ENCODE measurements around the gene MRPS12. TPM values are rescaled to one million over a fixed set of nuclear protein-coding genes. Genes with fewer than 3 reads are reported as not detected.

The MRPS12 gene
- polyA plus RNA-seq, 2 of the 4 experiments (the other 2 are of a cell fraction) = 92.8 to 217 TPM

DNA sequence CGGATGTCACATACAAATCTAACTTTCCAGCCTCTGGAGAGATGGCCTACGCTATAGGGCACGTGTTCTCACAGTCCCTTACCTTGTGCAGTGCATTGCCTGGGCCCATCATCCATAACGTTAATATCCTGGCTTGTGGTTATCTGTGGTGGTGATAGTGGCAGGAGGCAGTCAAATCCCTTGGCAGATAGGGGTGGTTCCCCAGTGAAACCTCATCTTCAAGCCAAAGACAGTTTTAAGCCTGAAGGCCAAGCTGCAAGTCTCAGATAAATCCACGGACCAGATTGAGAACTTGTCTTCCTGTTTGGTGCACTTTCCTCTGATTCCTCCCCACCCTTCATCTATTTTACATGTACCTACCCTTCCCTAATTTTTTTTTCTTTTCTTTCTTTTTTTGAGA lies 49.1 kb downstream of the MRPS12 start:
- no peak for TF ChIP-seq HDAC2 (IDR thresholded peaks at IDR 0.05)
- TF ChIP-seq, protein P1, sequence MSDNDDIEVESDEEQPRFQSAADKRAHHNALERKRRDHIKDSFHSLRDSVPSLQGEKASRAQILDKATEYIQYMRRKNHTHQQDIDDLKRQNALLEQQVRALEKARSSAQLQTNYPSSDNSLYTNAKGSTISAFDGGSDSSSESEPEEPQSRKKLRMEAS (IDR thresholded peaks at IDR 0.05) = no peak
- TF ChIP-seq, protein P2, sequence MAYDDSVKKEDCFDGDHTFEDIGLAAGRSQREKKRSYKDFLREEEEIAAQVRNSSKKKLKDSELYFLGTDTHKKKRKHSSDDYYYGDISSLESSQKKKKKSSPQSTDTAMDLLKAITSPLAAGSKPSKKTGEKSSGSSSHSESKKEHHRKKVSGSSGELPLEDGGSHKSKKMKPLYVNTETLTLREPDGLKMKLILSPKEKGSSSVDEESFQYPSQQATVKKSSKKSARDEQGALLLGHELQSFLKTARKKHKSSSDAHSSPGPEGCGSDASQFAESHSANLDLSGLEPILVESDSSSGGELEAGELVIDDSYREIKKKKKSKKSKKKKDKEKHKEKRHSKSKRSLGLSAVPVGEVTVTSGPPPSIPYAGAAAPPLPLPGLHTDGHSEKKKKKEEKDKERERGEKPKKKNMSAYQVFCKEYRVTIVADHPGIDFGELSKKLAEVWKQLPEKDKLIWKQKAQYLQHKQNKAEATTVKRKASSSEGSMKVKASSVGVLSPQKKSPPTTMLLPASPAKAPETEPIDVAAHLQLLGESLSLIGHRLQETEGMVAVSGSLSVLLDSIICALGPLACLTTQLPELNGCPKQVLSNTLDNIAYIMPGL (CRISPR knock-in tag; IDR thresholded peaks at IDR 0.05; ENCODE audit: borderline replicate concordance) = no peak
- TF ChIP-seq, protein P3, sequence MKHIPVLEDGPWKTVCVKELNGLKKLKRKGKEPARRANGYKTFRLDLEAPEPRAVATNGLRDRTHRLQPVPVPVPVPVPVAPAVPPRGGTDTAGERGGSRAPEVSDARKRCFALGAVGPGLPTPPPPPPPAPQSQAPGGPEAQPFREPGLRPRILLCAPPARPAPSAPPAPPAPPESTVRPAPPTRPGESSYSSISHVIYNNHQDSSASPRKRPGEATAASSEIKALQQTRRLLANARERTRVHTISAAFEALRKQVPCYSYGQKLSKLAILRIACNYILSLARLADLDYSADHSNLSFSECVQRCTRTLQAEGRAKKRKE (CRISPR knock-in tag; IDR thresholded peaks at IDR 0.05; ENCODE audit: low read depth) = no peak
- TF ChIP-seq KDM1A (IDR thresholded peaks at IDR 0.05; ENCODE audit: low read depth) = no peak
- TF ChIP-seq RARB (CRISPR knock-in tag; IDR thresholded peaks at IDR 0.05) = no peak
- TF ChIP-seq, protein P4, sequence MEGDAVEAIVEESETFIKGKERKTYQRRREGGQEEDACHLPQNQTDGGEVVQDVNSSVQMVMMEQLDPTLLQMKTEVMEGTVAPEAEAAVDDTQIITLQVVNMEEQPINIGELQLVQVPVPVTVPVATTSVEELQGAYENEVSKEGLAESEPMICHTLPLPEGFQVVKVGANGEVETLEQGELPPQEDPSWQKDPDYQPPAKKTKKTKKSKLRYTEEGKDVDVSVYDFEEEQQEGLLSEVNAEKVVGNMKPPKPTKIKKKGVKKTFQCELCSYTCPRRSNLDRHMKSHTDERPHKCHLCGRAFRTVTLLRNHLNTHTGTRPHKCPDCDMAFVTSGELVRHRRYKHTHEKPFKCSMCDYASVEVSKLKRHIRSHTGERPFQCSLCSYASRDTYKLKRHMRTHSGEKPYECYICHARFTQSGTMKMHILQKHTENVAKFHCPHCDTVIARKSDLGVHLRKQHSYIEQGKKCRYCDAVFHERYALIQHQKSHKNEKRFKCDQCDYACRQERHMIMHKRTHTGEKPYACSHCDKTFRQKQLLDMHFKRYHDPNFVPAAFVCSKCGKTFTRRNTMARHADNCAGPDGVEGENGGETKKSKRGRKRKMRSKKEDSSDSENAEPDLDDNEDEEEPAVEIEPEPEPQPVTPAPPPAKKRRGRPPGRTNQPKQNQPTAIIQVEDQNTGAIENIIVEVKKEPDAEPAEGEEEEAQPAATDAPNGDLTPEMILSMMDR (IDR thresholded peaks at IDR 0.05) = no peak
- TF ChIP-seq ZSCAN20 (CRISPR knock-in tag; IDR thresholded peaks at IDR 0.05) = no peak
- TF ChIP-seq ZFP36 (IDR thresholded peaks at IDR 0.05; ENCODE audit: borderline replicate concordance, partially characterized antibody) = no peak
- no peak for TF ChIP-seq NR3C1 (IDR thresholded peaks at IDR 0.05)
- no peak for TF ChIP-seq FOXS1 (CRISPR knock-in tag; IDR thresholded peaks at IDR 0.05)
- H3K4me1 ChIP-seq = peaks cover 22% of the 10 kb centered on the region
- CTCF ChIA-PET = interaction anchor here (1.5 to 12.4 kb wide), 8 partner anchors 11 to 348 kb away, joined by 3 to 344 read pairs (median 26); partner anchors contain the start of gene FBXO27
- ATAC-seq (no peak), DNase-seq (ENCODE audit: low read depth in 1 of 2, low spot score in 1 of 2) (no peak), FAIRE-seq (no peak)
- 66% methylated on average over 5 of the region's 5 CpGs for WGBS (ENCODE audit: missing lambda C conversion rate)
- H3K27ac ChIP-seq = no peak overlapping the region
- POLR2A ChIA-PET = no interaction called here
- no peak overlapping the region for H3K4me2 ChIP-seq
- peaks cover 6% of the 10 kb centered on the region; the same call in 2 of the 3 replicates for H3K9me3 ChIP-seq
- no peak overlapping the region for H3K4me3 ChIP-seq

DNA sequence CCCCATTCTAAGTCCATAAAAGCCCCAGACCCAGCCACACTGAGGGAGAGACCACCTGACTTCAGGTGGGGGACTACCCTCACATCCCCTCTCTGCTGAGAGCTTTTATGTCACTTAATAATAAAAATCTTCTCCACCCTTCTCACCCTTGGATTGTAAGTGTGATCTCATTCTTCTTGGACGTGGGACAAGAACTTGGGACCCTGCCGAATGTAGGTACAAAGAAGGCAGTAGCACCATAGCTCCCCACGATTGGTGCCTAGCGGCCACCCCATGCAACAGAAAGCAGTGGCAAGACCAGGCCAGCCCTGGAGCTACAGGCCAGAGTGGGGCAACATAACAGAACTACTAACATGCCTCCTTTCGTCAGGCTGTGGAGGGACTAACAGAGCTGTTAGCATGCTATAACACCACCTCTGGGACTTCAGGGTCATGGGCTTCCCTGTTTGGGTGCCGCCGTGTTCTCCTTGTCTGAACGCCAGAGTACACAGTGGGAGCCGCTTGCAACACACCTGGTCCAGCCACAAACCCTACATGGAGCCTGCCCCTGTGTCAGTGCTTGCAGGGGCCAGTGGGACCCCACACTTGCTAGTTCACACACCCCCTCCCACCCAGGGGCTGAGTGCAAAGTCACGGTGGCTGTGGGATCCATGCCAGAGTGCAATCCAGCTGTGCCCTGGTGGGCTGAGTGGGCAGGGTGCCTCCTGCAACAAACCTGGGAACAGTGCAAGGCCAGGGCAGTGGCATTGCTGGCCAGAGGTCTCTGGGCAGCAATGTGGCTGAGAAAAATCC lies 50.0 kb downstream of the MRPS12 start:
- 85% methylated on average over 10 of the region's 10 CpGs for WGBS (ENCODE audit: missing lambda C conversion rate)
- Histone ChIP-seq H3K9me3 (peaks cover 6% of the 10 kb centered on the region; the same call in 2 of the 3 replicates), H3K27ac (no peak overlapping the region), H3K4me2 (no peak overlapping the region), H3K4me3 (no peak overlapping the region), H3K4me1 (peaks cover 22% of the 10 kb centered on the region)
- DNase-seq (ENCODE audit: low read depth in 1 of 2, low spot score in 1 of 2) (no peak), FAIRE-seq (no peak), ATAC-seq (no peak)
- ChIA-PET POLR2A (no interaction called here), CTCF (interaction anchor here (0.6 to 12.4 kb wide), 11 partner anchors 10 to 316 kb away, joined by 3 to 344 read pairs (median 6); partner anchors contain the start of genes FBXO27, MRPS12 and SARS2)
- TF ChIP-seq, protein P5, sequence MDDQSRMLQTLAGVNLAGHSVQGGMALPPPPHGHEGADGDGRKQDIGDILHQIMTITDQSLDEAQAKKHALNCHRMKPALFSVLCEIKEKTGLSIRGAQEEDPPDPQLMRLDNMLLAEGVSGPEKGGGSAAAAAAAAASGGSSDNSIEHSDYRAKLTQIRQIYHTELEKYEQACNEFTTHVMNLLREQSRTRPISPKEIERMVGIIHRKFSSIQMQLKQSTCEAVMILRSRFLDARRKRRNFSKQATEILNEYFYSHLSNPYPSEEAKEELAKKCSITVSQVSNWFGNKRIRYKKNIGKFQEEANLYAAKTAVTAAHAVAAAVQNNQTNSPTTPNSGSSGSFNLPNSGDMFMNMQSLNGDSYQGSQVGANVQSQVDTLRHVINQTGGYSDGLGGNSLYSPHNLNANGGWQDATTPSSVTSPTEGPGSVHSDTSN (IDR thresholded peaks at IDR 0.05) = no peak
- TF ChIP-seq CEBPB (IDR thresholded peaks at IDR 0.05) (no peak), RARB (CRISPR knock-in tag; IDR thresholded peaks at IDR 0.05) (no peak), EHF (CRISPR knock-in tag; IDR thresholded peaks at IDR 0.05) (no peak), EHMT2 (IDR thresholded peaks at IDR 0.05; ENCODE audit: low read depth) (no peak), ZNF302 (CRISPR knock-in tag; IDR thresholded peaks at IDR 0.05) (no peak), BHLHE40 (IDR thresholded peaks at IDR 0.05; ENCODE audit: low read depth, low read length) (no peak), POLR2AphosphoS2 (conservative IDR thresholded peaks at IDR 0.05; ENCODE audit: low read length) (no peak)

Other genes starting within 250 kb of the MRPS12 start
- 10.0 and 12.3 TPM in 2 replicates for gene CAPN12, start 186.5 kb upstream of the MRPS12 start, polyA plus RNA-seq (2011; rRNA removed)
- 8.6 to 11.7 TPM (median 11.0 TPM) in 3 replicates for gene CAPN12, start 186.5 kb upstream of the MRPS12 start, polyA plus RNA-seq (2017; fragmentation: RNase III; extraction: RNeasy Plus Mini Kit Qiagen cat#74134 plus additional on column Dnase treatment)
- not detected in 2 replicates for gene LGALS7, start 157.4 kb upstream of the MRPS12 start, polyA plus RNA-seq (2011; rRNA removed)
- not detected in 3 replicates for gene LGALS7, start 157.4 kb upstream of the MRPS12 start, polyA plus RNA-seq (2017; fragmentation: RNase III; extraction: RNeasy Plus Mini Kit Qiagen cat#74134 plus additional on column Dnase treatment)
- gene LGALS7B, start 141.7 kb upstream of the MRPS12 start, polyA plus RNA-seq (2011; rRNA removed) = 0.27 TPM in 1 of 2 replicates, not detected in the other
- gene LGALS7B, start 141.7 kb upstream of the MRPS12 start, polyA plus RNA-seq (2017; fragmentation: RNase III; extraction: RNeasy Plus Mini Kit Qiagen cat#74134 plus additional on column Dnase treatment) = not detected in 3 replicates
- 2.5 and 3.3 TPM in 2 replicates for gene LGALS4, start 118.0 kb upstream of the MRPS12 start, polyA plus RNA-seq (2011; rRNA removed)
- gene LGALS4, start 118.0 kb upstream of the MRPS12 start, polyA plus RNA-seq (2017; fragmentation: RNase III; extraction: RNeasy Plus Mini Kit Qiagen cat#74134 plus additional on column Dnase treatment) = 0.38 to 0.94 TPM (median 0.84 TPM) in 3 replicates
- 383 and 431 TPM in 2 replicates for gene ECH1, start 99.2 kb upstream of the MRPS12 start, polyA plus RNA-seq (2011; rRNA removed)
- 393 to 394 TPM (median 394 TPM) in 3 replicates for gene ECH1, start 99.2 kb upstream of the MRPS12 start, polyA plus RNA-seq (2017; fragmentation: RNase III; extraction: RNeasy Plus Mini Kit Qiagen cat#74134 plus additional on column Dnase treatment)
- gene HNRNPL, start 81.0 kb upstream of the MRPS12 start, polyA plus RNA-seq (2011; rRNA removed) = 440 and 487 TPM in 2 replicates
- 372 to 383 TPM (median 380 TPM) in 3 replicates for gene HNRNPL, start 81.0 kb upstream of the MRPS12 start, polyA plus RNA-seq (2017; fragmentation: RNase III; extraction: RNeasy Plus Mini Kit Qiagen cat#74134 plus additional on column Dnase treatment)
- gene RINL, start 52.7 kb upstream of the MRPS12 start, polyA plus RNA-seq (2011; rRNA removed) = 6.3 and 6.6 TPM in 2 replicates
- gene RINL, start 52.7 kb upstream of the MRPS12 start, polyA plus RNA-seq (2017; fragmentation: RNase III; extraction: RNeasy Plus Mini Kit Qiagen cat#74134 plus additional on column Dnase treatment) = 2.9 to 3.5 TPM (median 3.1 TPM) in 3 replicates
- gene SIRT2, start 31.3 kb upstream of the MRPS12 start, polyA plus RNA-seq (2011; rRNA removed) = 28.6 and 31.5 TPM in 2 replicates
- gene SIRT2, start 31.3 kb upstream of the MRPS12 start, polyA plus RNA-seq (2017; fragmentation: RNase III; extraction: RNeasy Plus Mini Kit Qiagen cat#74134 plus additional on column Dnase treatment) = 28.3 to 30.4 TPM (median 30.4 TPM) in 3 replicates
- gene NFKBIB, start 31.0 kb upstream of the MRPS12 start, polyA plus RNA-seq (2011; rRNA removed) = 25.6 and 35.0 TPM in 2 replicates
- gene NFKBIB, start 31.0 kb upstream of the MRPS12 start, polyA plus RNA-seq (2017; fragmentation: RNase III; extraction: RNeasy Plus Mini Kit Qiagen cat#74134 plus additional on column Dnase treatment) = 56.4 to 61.7 TPM (median 59.5 TPM) in 3 replicates
- gene CCER2, start 18.8 kb upstream of the MRPS12 start, polyA plus RNA-seq (2011; rRNA removed) = 0.40 and 0.68 TPM in 2 replicates
- 1.1 to 1.9 TPM (median 1.5 TPM) in 3 replicates for gene CCER2, start 18.8 kb upstream of the MRPS12 start, polyA plus RNA-seq (2017; fragmentation: RNase III; extraction: RNeasy Plus Mini Kit Qiagen cat#74134 plus additional on column Dnase treatment)
- gene SARS2, start 181 bp upstream of the MRPS12 start, polyA plus RNA-seq (2011; rRNA removed) = 46.1 and 46.7 TPM in 2 replicates
- 81.8 to 98.0 TPM (median 93.4 TPM) in 3 replicates for gene SARS2, start 181 bp upstream of the MRPS12 start, polyA plus RNA-seq (2017; fragmentation: RNase III; extraction: RNeasy Plus Mini Kit Qiagen cat#74134 plus additional on column Dnase treatment)
- 68.1 and 73.1 TPM in 2 replicates for gene FBXO17, start 44.8 kb downstream of the MRPS12 start, polyA plus RNA-seq (2011; rRNA removed)
- 98.5 to 112 TPM (median 111 TPM) in 3 replicates for gene FBXO17, start 44.8 kb downstream of the MRPS12 start, polyA plus RNA-seq (2017; fragmentation: RNase III; extraction: RNeasy Plus Mini Kit Qiagen cat#74134 plus additional on column Dnase treatment)
- 13.4 and 15.2 TPM in 2 replicates for gene FBXO27, start 101.6 kb downstream of the MRPS12 start, polyA plus RNA-seq (2011; rRNA removed)
- gene FBXO27, start 101.6 kb downstream of the MRPS12 start, polyA plus RNA-seq (2017; fragmentation: RNase III; extraction: RNeasy Plus Mini Kit Qiagen cat#74134 plus additional on column Dnase treatment) = 12.5 to 17.5 TPM (median 14.2 TPM) in 3 replicates
- gene ACP7, start 153.4 kb downstream of the MRPS12 start, polyA plus RNA-seq (2011; rRNA removed) = 0.06 and 0.08 TPM in 2 replicates
- 0.25 to 0.44 TPM (median 0.28 TPM) in 3 replicates for gene ACP7, start 153.4 kb downstream of the MRPS12 start, polyA plus RNA-seq (2017; fragmentation: RNase III; extraction: RNeasy Plus Mini Kit Qiagen cat#74134 plus additional on column Dnase treatment)
- gene PAK4, start 194.8 kb downstream of the MRPS12 start, polyA plus RNA-seq (2011; rRNA removed) = 37.9 and 42.9 TPM in 2 replicates
- gene PAK4, start 194.8 kb downstream of the MRPS12 start, polyA plus RNA-seq (2017; fragmentation: RNase III; extraction: RNeasy Plus Mini Kit Qiagen cat#74134 plus additional on column Dnase treatment) = 75.8 to 84.2 TPM (median 76.7 TPM) in 3 replicates